Uterus (tissue), 2 donors: ENCODE data around the gene CRYGB.

Experiments used
- POLR2A ChIP-seq, 2 donors: fragments of 450-650 bp; IDR thresholded peaks; one replicate each; pipeline ENCODE4 v1.6.1; 2016; ENCODE audit warnings: antibody characterized with exemption in 2 of 2, mild to moderate bottlenecking in 1 of 2, moderate library complexity in 1 of 2
- TF ChIP-seq, protein P1 (sequence below), 4 experiments: fragments of 200-600 bp in 2 of 4; fragments of 450-650 bp in 2 of 4; sonication (generic) in 2 of 4; IDR thresholded peaks; one replicate each; pipeline ENCODE4 v1.5.1; 2016 to 2019; ENCODE audit warnings: antibody characterized with exemption in 4 of 4, mild to moderate bottlenecking in 2 of 4, moderate library complexity in 1 of 4

DNA sequence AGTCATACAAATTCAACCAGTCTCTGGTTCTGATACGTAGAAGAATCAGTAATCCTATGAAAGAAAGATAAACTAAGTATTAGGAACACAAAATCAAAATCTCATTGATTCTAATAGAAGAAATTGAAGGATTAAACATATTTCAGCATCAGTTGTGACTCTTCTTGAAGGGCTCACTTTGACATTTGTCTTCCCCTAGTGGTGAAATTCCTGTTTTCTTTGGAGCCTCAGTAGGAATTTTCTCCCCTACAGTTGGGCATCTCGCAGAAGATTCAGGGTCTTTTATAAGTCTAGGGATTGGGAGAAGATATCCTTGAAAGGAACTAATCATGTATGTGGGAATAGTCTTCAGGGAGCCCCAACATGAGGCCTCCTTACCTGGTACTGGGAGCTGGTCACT is 2.8 kb upstream of the CRYGB start:
- TF ChIP-seq POLR2A (IDR thresholded peaks at IDR 0.05): no peak
- TF ChIP-seq, protein P1, sequence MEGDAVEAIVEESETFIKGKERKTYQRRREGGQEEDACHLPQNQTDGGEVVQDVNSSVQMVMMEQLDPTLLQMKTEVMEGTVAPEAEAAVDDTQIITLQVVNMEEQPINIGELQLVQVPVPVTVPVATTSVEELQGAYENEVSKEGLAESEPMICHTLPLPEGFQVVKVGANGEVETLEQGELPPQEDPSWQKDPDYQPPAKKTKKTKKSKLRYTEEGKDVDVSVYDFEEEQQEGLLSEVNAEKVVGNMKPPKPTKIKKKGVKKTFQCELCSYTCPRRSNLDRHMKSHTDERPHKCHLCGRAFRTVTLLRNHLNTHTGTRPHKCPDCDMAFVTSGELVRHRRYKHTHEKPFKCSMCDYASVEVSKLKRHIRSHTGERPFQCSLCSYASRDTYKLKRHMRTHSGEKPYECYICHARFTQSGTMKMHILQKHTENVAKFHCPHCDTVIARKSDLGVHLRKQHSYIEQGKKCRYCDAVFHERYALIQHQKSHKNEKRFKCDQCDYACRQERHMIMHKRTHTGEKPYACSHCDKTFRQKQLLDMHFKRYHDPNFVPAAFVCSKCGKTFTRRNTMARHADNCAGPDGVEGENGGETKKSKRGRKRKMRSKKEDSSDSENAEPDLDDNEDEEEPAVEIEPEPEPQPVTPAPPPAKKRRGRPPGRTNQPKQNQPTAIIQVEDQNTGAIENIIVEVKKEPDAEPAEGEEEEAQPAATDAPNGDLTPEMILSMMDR (IDR thresholded peaks at IDR 0.05): no peak
